ENCODE results near the gene PRR20G.

DNA sequence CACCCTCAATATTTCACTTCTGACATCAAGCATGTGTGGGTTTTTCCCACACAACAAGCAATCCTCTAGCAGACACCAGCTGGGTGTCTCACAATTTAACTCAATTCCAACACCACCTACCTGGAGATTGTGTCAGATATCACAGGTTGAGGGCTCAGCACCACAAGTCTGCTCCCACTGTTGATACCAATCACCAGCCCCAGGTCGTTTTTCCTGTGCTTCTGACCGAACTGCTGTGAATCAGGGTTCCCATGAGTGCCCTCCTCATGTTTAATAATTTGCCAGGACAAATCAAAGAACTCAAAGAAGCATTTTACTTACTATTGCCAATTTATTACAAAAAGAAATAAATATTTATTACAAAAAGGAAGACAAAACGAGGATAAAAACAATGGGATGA is 25.0 kb upstream of the PRR20G start:
- no peak for TF ChIP-seq CTCF (IDR thresholded peaks at IDR 0.05; ENCODE audit: poor library complexity, severe bottlenecking)
- TF ChIP-seq EP300 (conservative IDR thresholded peaks at IDR 0.05; ENCODE audit: poor library complexity, severe bottlenecking), result no peak
- no peak for TF ChIP-seq POLR2AphosphoS5 (IDR thresholded peaks at IDR 0.05)
- no peak for TF ChIP-seq EZH2 (IDR thresholded peaks at IDR 0.05; ENCODE audit: borderline replicate concordance, insufficient read depth, low read length, poor library complexity, severe bottlenecking)
- TF ChIP-seq, protein P1, sequence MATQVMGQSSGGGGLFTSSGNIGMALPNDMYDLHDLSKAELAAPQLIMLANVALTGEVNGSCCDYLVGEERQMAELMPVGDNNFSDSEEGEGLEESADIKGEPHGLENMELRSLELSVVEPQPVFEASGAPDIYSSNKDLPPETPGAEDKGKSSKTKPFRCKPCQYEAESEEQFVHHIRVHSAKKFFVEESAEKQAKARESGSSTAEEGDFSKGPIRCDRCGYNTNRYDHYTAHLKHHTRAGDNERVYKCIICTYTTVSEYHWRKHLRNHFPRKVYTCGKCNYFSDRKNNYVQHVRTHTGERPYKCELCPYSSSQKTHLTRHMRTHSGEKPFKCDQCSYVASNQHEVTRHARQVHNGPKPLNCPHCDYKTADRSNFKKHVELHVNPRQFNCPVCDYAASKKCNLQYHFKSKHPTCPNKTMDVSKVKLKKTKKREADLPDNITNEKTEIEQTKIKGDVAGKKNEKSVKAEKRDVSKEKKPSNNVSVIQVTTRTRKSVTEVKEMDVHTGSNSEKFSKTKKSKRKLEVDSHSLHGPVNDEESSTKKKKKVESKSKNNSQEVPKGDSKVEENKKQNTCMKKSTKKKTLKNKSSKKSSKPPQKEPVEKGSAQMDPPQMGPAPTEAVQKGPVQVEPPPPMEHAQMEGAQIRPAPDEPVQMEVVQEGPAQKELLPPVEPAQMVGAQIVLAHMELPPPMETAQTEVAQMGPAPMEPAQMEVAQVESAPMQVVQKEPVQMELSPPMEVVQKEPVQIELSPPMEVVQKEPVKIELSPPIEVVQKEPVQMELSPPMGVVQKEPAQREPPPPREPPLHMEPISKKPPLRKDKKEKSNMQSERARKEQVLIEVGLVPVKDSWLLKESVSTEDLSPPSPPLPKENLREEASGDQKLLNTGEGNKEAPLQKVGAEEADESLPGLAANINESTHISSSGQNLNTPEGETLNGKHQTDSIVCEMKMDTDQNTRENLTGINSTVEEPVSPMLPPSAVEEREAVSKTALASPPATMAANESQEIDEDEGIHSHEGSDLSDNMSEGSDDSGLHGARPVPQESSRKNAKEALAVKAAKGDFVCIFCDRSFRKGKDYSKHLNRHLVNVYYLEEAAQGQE (IDR thresholded peaks at IDR 0.05; ENCODE audit: borderline replicate concordance), result no peak
- TF ChIP-seq RAD21 (conservative IDR thresholded peaks at IDR 0.05), result no peak
- no peak for TF ChIP-seq TAF1 (IDR thresholded peaks at IDR 0.05; ENCODE audit: low read depth)
- no peak for TF ChIP-seq SMC3 (conservative IDR thresholded peaks at IDR 0.05; ENCODE audit: poor library complexity)

All from neural cell (in vitro differentiated cells).